HG03103 (cell line): ENCODE results near the gene TRIO.

Experiments used
- ATAC-seq: cut with Tn5 transposase; IDR thresholded peaks from one replicate; pipeline ENCODE4 v1.9.1; 2021; ENCODE audit warnings: low read depth; ENCODE audit not compliant: unreplicated experiment

Gene TRIO

GRCh38 chr5:14337593-14337992, 194.5 kb downstream of the TRIO start:
- no peak for ATAC-seq

- ATAC-seq = no peak
Measured at GRCh38 chr5:14339468-14339867, 196.3 kb downstream of the TRIO start.

DNA sequence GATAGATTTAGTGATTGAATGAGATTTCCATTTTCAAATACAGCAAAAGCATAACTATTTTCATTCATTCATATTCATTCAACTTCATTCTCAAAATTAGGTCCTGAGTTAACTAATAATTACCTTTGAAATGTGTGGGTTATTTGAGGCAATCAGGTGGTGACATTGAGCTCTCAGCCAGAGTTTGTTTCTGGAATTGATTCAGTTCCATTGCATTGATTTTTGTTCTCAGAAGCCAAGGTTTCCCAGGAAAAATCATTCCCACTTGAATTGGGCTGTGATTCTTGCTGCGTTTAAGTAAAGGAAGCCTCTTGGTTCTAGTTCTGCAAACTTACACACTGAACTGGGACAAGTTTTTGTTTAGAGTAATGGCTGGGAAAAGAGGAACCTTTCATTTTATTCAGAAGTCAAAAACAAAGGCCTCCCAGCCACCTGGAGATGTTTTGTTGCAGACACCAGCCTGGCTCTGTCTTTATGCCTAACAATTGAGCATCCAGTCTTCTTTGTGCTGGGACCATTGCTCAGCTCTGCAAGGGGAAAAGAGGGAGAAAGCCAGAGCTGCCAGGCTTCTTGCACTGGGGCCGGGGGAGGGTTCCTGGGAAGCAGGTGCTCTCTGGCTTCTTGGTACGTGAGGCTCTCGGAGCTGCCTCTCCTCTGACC, 198.6 kb downstream of the TRIO start:
- ATAC-seq = peak; percentile 1

- ATAC-seq = peak; percentile 97
Measured at GRCh38 chr5:14342306-14342705, 199.2 kb downstream of the TRIO start.

GRCh38 chr5:14343376-14343775, 200.2 kb downstream of the TRIO start:
- ATAC-seq = no peak

GRCh38 chr5:14347522-14347921, 204.4 kb downstream of the TRIO start:
- no peak for ATAC-seq

DNA sequence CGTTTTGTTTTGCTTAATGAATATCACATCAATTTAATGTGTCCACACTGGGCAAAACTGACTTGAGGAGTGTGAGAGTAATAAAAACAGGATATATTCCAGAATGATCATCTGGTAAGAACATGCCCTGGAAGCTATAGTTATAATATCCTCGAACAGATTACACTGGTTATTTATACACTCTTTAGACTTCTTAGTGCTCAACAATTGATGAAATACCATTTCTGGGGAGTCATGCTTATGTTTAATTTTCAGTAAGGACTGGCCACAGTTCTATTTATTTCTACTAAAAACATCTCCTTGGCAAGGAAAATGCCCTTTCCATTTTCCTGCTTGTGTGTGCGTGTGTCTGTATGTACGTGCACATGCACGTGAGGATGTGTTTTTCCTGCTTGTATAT, 205.0 kb downstream of the TRIO start:
- no peak for ATAC-seq

DNA sequence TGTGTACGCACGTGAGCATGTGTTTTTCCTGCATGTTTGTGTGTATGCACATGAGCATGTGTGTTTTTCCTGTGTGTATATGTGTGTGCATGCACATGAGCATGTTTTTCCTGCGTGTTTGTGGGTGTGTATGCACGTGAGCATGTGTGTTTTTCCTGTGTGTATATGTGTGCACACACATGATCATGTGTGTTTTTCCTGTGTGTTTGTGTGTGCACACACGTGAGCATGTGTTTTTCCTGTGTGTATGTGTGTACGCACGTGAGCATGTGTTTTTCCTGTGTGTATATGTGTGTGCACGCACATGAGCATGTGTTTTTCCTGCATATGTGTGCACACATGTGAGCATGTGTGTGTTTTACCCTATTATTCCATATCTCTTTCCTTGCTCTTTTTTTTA, 205.9 kb downstream of the TRIO start:
- ATAC-seq = no peak

DNA sequence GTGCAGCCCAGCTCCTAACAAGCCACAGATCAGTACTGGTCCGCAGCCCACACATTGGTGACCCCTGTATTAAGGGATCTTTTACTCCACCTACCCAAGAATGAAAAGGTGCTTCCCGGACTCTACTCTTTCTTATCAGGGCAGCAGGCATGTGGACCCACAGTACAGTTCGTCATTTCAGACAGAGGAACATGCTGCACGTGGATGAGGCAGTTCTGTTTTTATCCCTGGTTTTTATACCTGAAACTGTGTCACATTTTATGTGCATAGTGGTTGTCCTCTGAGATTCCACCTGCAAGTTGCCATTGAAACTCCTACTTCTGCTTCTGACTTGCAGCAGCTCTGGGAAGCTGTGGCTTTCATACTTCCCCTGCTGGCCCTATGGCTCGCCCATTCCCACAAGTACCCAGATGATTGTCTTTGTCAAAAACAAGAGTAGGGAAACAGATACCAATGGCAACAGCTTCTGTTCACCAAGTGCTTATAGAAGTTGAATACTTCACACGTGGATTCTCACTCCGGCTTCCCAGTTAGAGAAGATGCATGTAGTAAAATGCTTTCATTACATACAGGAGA, 208.0 kb downstream of the TRIO start:
- ATAC-seq = no peak

DNA sequence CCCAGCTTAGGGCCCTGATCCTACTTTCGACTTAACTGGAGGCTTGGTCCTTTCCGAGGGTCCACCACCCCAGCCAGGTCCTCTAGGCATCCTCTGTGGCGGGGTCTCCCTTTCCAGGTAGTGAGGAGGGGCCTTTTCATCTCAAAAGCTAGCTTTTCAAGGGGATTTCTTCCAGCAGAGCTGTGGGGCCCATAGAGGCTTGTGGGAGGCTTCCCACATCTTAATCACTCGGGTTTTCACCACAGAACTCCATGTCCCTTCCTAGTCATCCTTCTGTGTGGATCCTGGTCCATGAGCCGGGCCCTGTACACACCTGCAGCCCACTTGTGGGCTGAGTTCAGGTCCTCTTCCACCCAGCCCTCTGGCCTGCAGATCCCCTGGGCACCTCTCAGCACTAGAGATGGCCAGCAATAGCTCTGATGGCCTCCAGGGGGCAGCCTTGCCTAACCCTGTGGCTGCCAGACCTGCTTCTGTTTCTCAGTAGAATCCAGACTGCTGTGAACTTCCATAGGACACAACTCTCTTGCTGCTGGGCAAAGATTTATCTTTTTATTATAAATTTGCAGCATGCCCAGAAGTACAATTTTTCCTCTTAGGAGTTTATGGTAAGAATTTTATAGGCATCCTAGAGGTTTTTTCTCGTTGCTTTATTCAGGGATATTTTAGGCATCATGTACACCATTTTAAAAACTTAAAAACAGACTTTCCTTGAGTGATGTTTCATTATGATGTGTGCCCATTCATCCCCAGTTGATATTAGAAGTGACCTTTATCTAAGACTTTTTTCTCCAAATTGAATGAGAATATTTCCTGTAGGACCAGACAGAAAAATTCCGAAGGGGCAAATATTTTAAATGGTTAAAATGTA, 208.9 kb downstream of the TRIO start:
- peak; percentile 93 for ATAC-seq

DNA sequence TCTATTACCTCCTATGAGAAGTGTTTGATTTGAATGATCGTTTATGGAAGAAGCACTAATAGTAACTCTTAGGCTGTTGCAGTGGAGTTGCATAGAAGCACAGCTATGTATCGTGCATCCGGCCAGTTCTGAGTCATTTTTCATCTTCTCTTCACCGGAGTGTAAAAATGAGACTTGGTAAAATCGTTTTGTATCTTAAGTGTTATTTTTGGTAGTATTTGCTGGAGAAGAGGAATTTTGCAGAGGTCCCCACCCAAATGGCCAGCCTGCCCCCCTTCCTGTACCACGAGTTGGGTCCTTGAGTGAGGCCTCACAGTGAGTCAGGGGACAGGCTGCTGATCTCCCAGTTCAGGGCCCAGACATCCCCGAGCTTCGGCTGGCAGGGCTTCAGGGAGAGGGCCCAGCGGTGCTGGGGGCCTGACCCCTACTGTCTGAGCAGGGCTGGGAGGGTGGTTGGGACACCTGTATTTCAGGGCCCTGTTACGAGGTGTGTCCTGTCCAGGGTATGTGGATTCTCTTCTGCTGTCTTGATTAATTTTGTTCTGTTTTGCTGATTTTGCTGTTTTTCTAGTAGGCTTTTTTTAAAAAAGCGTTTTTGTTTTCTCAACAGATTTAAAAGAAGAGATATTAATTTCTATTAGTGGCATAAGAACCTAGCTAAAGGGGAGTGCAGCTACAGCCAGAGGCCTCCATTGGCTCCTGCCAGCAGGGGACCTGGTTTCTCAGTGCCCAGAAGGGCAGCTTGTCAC, 210.8 kb downstream of the TRIO start:
- no peak for ATAC-seq

- ATAC-seq = no peak
Measured at GRCh38 chr5:14355391-14355790, 212.2 kb downstream of the TRIO start.

GRCh38 chr5:14356305-14356704, 213.2 kb downstream of the TRIO start:
- no peak for ATAC-seq

GRCh38 chr5:14357441-14357840, 214.3 kb downstream of the TRIO start:
- ATAC-seq = no peak

DNA sequence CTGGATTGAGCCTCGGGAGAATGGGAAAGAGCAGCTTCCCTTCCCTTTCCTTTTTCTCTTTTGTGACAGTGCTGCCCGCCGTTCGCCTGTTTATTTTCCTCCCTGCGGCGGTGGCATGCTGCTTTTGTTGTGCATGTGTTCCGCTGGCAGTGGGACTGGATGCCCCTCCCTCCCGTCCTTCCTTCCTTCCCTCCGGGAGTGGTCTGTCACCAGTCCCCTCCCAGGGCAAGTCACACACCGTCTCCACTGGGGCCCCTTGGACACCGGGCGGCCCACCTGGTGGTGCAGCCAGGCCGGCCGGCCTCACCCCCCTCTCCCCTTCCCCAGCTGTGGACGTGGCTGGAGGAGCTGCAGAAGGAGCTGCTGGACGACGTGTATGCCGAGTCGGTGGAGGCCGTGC, 214.7 kb downstream of the TRIO start:
- no peak for ATAC-seq

- ATAC-seq = no peak
Measured at GRCh38 chr5:14358536-14358935, 215.4 kb downstream of the TRIO start.

- no peak for ATAC-seq
Measured at GRCh38 chr5:14359069-14360043, 216.2 kb downstream of the TRIO start.

DNA sequence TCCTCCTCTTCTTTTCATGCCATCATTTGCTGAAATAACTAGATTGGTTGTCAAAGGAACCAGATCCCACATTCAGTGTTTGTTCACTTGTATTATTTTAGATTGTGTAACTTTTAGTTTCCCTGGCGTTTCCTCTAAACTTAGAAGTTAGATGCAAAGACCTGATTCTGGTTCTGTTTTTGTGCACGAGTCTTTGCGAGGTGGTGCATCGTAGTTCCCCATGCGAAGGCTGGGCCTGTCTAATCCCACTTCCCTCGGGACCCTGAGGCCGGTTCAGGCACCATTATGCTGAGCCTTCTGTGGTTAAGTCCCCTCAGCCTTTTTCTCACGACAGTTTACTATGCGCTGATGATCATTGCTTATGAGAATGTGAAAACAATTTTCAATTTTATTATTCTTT, 219.3 kb downstream of the TRIO start:
- ATAC-seq = no peak

DNA sequence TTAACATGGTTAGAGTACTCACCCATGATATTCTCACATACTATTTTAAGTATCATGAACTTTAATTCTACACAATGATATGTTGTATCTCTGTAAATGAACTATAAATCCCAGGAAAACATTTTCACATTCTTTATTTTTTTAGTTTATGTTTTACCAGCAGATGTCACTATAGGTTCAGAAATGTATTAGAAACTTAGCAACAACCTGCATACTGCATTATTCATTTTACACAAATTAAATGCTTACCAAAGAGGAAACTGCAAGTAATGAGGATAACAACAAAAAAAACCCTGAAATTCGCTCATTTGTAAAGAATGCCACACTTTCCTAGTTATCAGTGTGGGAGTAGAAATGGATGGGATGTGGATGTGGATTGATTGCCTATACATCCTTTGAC, 221.0 kb downstream of the TRIO start:
- ATAC-seq = no peak
